Fibroblast of lung (primary cell): ENCODE measurements around the gene ZNF775. TPM values are rescaled to one million over a fixed set of nuclear protein-coding genes. Genes with fewer than 3 reads are reported as not detected.

Experiments used
- DNase-seq, 2 donors: peaks; one replicate each; pipeline versions ENCODE4 v3.0.0 to v3.0.0-alpha.2; 2010; ENCODE audit warnings: low read depth in 2 of 2
- H2AFZ ChIP-seq: 2 replicates; pipeline ENCODE4 v1.5.1; 2012; ENCODE audit warnings: low read length, control low read depth, inconsistent platforms
- H3K27ac ChIP-seq: 2 replicates; pipeline ENCODE4 v1.5.1; 2011; ENCODE audit warnings: low read length, control low read depth; ENCODE audit not compliant: insufficient read depth
- H3K27me3 ChIP-seq: 2 replicates; pipeline ENCODE4 v1.5.1; 2011; ENCODE audit warnings: mild to moderate bottlenecking, low read length; ENCODE audit not compliant: control insufficient read depth, insufficient read depth
- H3K36me3 ChIP-seq: 2 replicates; pipeline ENCODE4 v1.5.1; 2011; ENCODE audit warnings: low read length; ENCODE audit not compliant: control insufficient read depth, insufficient read depth
- H3K4me1 ChIP-seq: 2 replicates; pipeline ENCODE4 v1.5.1; 2011; ENCODE audit warnings: low read length; ENCODE audit not compliant: control insufficient read depth, insufficient read depth; ENCODE audit errors: extremely low read depth
- H3K4me2 ChIP-seq: 2 replicates; pipeline ENCODE4 v1.5.1; 2011; ENCODE audit warnings: low read length, control low read depth; ENCODE audit not compliant: insufficient read depth; ENCODE audit errors: extremely low read depth
- H3K4me3 ChIP-seq, 4 experiments: fragments of 200-600 bp in 1 of 4; sonication (generic) in 1 of 4; replicated peaks in 1 of 4; 2 replicates each; pipeline ENCODE4 v1.5.1; 2011 to 2016; ENCODE audit warnings: low read length in 4 of 4, low read depth in 3 of 4, mild to moderate bottlenecking in 3 of 4, control low read depth in 2 of 4, inconsistent platforms in 1 of 4, mixed read lengths in 1 of 4; ENCODE audit not compliant: insufficient read depth in 1 of 4; ENCODE audit errors: control extremely low read depth in 1 of 4
- H3K79me2 ChIP-seq: 2 replicates; pipeline ENCODE4 v1.5.1; 2012; ENCODE audit warnings: mild to moderate bottlenecking, low read length, inconsistent platforms; ENCODE audit not compliant: control insufficient read depth, insufficient read depth
- H3K9ac ChIP-seq: 2 replicates; pipeline ENCODE4 v1.5.1; 2011; ENCODE audit warnings: mild to moderate bottlenecking, low read length, control low read depth; ENCODE audit not compliant: insufficient read depth
- H3K9me3 ChIP-seq: 2 replicates; pipeline ENCODE4 v1.5.1; 2012; ENCODE audit warnings: low read depth, low read length; ENCODE audit not compliant: control insufficient read depth, insufficient read depth
- H4K20me1 ChIP-seq: 2 replicates; pipeline ENCODE4 v1.5.1; 2011; ENCODE audit warnings: low read length; ENCODE audit not compliant: control insufficient read depth, insufficient read depth; ENCODE audit errors: extremely low read depth
- EZH2 ChIP-seq: IDR thresholded peaks from 2 replicates; pipeline ENCODE4 v1.5.1; 2012; ENCODE audit warnings: low read length, control low read depth, mild to moderate bottlenecking; ENCODE audit errors: missing control alignments
- polyA plus RNA-seq, 2 donors: library from polyadenylated mRNA; depleted of rRNA in 1 of 2; stranded (reverse) in 1 of 2; unstranded in 1 of 2; fragments of >200 nt; gene quantifications; 2 replicates each; pipeline ENCODE4 v1.2.1, GENCODE V29; 2011 to 2012; ENCODE audit warnings: missing spikeins in 1 of 2
- total RNA-seq: library from RNA; depleted of rRNA; stranded (reverse); fragments of >200 nt; gene quantifications from 2 replicates; pipeline ENCODE4 v1.2.1, GENCODE V29; 2014
- TF ChIP-seq, protein P1 (sequence below), 2 donors: IDR thresholded peaks in 1 of 2; conservative IDR thresholded peaks in 1 of 2; 1 replicate in 1 of 2; 2 replicates in 1 of 2; pipeline ENCODE4 v1.5.1; 2011 to 2012; ENCODE audit warnings: low read length in 2 of 2, control low read depth in 1 of 2, inconsistent platforms in 1 of 2, low read depth in 1 of 2, mild to moderate bottlenecking in 1 of 2

ZNF775 gene
- total and polyA plus RNA-seq, 2 donors (not counting 1 experiment from before 2014, with no cell fraction given), result 1.2 to 9.6 TPM

DNA sequence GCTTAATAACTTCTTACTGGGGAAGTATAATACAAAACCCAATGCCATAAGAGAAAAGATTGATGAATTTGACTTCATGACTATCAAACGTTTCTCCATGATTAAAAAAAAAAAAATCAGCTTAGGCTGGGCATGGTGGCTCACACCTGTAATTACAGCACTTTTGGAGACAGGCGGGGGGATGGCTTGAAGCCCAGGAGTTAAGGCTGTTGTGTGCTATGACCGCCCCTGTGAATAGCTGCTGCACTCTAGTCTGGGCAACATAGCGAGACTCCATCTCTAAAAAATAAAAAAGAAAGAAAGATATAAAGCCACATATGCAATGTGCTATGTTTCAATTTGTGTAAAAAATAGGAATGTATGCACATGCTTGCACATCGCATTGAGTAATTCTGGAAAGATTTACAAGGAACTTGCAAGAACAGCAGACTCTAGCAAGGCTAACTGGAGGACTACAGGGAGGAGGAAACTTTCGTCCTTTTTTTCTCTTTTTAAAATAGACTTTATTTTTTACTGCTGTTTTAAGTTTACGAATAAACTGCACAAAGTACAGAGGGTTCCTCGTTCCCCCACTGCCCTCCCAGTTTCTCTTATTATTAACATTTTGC lies 27.4 kb upstream of the ZNF775 start:
- no peak overlapping the region for H3K9ac ChIP-seq
- no peak overlapping the region for H3K4me3 ChIP-seq
- no peaks in the 10 kb centered on the region for H3K36me3 ChIP-seq
- H3K4me1 ChIP-seq, result no peaks in the 10 kb centered on the region
- H3K4me2 ChIP-seq, result no peak overlapping the region
- no peaks in the 10 kb centered on the region for H4K20me1 ChIP-seq
- no peak overlapping the region for H2AFZ ChIP-seq
- H3K79me2 ChIP-seq, result no peaks in the 10 kb centered on the region
- no peak for TF ChIP-seq EZH2
- TF ChIP-seq, protein P1, sequence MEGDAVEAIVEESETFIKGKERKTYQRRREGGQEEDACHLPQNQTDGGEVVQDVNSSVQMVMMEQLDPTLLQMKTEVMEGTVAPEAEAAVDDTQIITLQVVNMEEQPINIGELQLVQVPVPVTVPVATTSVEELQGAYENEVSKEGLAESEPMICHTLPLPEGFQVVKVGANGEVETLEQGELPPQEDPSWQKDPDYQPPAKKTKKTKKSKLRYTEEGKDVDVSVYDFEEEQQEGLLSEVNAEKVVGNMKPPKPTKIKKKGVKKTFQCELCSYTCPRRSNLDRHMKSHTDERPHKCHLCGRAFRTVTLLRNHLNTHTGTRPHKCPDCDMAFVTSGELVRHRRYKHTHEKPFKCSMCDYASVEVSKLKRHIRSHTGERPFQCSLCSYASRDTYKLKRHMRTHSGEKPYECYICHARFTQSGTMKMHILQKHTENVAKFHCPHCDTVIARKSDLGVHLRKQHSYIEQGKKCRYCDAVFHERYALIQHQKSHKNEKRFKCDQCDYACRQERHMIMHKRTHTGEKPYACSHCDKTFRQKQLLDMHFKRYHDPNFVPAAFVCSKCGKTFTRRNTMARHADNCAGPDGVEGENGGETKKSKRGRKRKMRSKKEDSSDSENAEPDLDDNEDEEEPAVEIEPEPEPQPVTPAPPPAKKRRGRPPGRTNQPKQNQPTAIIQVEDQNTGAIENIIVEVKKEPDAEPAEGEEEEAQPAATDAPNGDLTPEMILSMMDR (conservative IDR thresholded peaks at IDR 0.05 in 1 of 2, IDR thresholded peaks at IDR 0.05 in 1 of 2; ENCODE audit: low read depth in 1 of 2, low read length in 2 of 2), result no peak
- H3K27me3 ChIP-seq, result no peaks in the 10 kb centered on the region
- DNase-seq, result peak in 1 of 2 donors; percentile 19
- no peak overlapping the region for H3K27ac ChIP-seq
- no peaks in the 10 kb centered on the region for H3K9me3 ChIP-seq

DNA sequence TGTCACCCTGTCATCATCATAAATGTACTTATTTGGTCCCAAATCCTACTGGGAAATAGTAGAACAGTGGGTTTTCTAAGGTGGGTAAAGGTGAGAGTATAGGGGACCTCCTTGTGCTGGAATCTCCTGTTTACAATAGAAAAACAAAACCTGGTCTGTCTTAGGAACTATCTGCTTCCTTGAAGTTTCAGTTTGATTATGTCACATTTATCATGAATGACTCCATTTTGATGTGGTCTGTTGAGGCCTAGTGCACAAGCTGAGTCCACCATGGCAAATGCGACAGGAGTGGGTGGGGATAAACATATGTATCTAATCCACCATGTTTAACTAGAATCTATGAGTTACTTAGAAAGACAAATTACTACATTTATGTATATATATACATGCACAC lies 23.5 kb upstream of the ZNF775 start:
- no peaks in the 10 kb centered on the region for H3K9me3 ChIP-seq
- no peak overlapping the region for H3K27ac ChIP-seq
- TF ChIP-seq EZH2, result no peak
- TF ChIP-seq, protein P1 (conservative IDR thresholded peaks at IDR 0.05 in 1 of 2, IDR thresholded peaks at IDR 0.05 in 1 of 2; ENCODE audit: low read depth in 1 of 2, low read length in 2 of 2), result no peak
- H3K4me1 ChIP-seq, result no peaks in the 10 kb centered on the region
- DNase-seq, result no peak
- no peak overlapping the region for H3K4me3 ChIP-seq
- H3K36me3 ChIP-seq, result no peaks in the 10 kb centered on the region
- no peaks in the 10 kb centered on the region for H3K27me3 ChIP-seq
- H3K9ac ChIP-seq, result no peak overlapping the region
- no peaks in the 10 kb centered on the region for H4K20me1 ChIP-seq
- no peak overlapping the region for H3K4me2 ChIP-seq
- peak overlapping the region; percentile 56 for H2AFZ ChIP-seq
- H3K79me2 ChIP-seq, result no peaks in the 10 kb centered on the region

DNA sequence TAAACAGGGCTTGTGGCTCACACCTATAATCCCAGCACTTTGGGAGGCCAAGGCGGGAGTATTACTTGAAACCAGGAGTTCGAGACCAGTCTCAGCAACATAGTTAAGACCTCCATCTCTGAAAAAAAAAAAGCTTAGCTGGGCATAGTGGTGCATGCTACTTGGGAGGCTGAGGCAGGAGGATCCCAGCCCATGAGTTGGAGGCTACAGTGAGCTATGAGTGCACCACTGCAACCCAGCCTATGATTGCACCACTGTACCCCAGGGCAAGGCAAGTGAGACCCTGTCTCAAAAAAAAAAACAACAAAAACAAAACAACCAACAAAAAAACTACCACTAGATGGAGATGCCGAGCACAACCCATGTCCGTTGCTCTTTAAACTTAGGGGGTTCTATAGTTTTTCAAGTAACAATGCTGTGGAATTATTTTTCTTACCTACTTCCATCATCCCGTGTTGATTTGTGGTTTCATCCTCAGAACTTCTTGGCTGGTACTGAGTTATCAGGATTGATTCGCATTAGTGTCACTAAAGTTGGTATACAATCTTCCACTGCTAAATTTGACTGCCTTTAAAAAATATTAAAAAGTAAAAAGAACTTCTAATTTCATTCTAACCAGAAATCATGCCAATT lies 22.7 kb upstream of the ZNF775 start:
- no peaks in the 10 kb centered on the region for H3K27me3 ChIP-seq
- H4K20me1 ChIP-seq, result no peaks in the 10 kb centered on the region
- H3K4me2 ChIP-seq, result no peak overlapping the region
- DNase-seq, result peak in 1 of 2 donors; percentile 61
- no peaks in the 10 kb centered on the region for H3K4me1 ChIP-seq
- no peak overlapping the region for H3K27ac ChIP-seq
- TF ChIP-seq, protein P1 (conservative IDR thresholded peaks at IDR 0.05 in 1 of 2, IDR thresholded peaks at IDR 0.05 in 1 of 2; ENCODE audit: low read depth in 1 of 2, low read length in 2 of 2), result peak; percentile 70
- TF ChIP-seq EZH2, result no peak
- no peak overlapping the region for H2AFZ ChIP-seq
- H3K36me3 ChIP-seq, result no peaks in the 10 kb centered on the region
- H3K9ac ChIP-seq, result no peak overlapping the region
- no peaks in the 10 kb centered on the region for H3K79me2 ChIP-seq
- H3K4me3 ChIP-seq, result no peak overlapping the region
- no peaks in the 10 kb centered on the region for H3K9me3 ChIP-seq
